WTC11 (cell line): ENCODE measurements around the gene ROR2. TPM values are rescaled to one million over a fixed set of nuclear protein-coding genes. Genes with fewer than 3 reads are reported as not detected.

ENCODE experiments used
- ATAC-seq: fragments of 200-7000 bp; cut with Tn5 transposase; 2 replicates; pipeline ENCODE4 v1.10.0; 2021; ENCODE audit warnings: mild to moderate bottlenecking, moderate library complexity
- CTCF ChIA-PET: fragments of 300-600 bp; sonication (Branson Sonifier 250); formaldehyde crosslinking; loops from one replicate; lab custom pipeline; 2021; ENCODE audit warnings: antibody characterized with exemption; lab: Charles Lee
- POLR2A ChIA-PET: fragments of 350-600 bp; sonication (Branson Sonifier 250); formaldehyde crosslinking; loops from one replicate; lab custom pipeline; 2021; ENCODE audit warnings: antibody characterized with exemption; lab: Charles Lee
- DNase-seq: peaks from one replicate; pipeline ENCODE4 v3.0.0; 2021; ENCODE audit warnings: low spot score
- H3K27ac Mint-ChIP-seq: 2 replicates; pipeline ENCODE4 v1.8.0; 2021; ENCODE audit warnings: mixed read lengths
- H3K27me3 Mint-ChIP-seq: 2 replicates; pipeline ENCODE4 v1.8.0; 2021; ENCODE audit warnings: low read depth, mild to moderate bottlenecking, moderate library complexity, mixed read lengths
- H3K36me3 Mint-ChIP-seq: 2 replicates; pipeline ENCODE4 v1.8.0; 2021; ENCODE audit warnings: mixed read lengths
- H3K4me1 Mint-ChIP-seq: 2 replicates; pipeline ENCODE4 v1.8.0; 2022; ENCODE audit warnings: mixed read lengths
- H3K4me3 Mint-ChIP-seq: 2 replicates; pipeline ENCODE4 v1.8.0; 2021; ENCODE audit warnings: mild to moderate bottlenecking, moderate library complexity, mixed read lengths
- H3K9me3 Mint-ChIP-seq: 2 replicates; pipeline ENCODE4 v1.8.0; 2021; ENCODE audit warnings: mixed read lengths
- ATF6 ChIP-seq: sonication (generic); formaldehyde crosslinking; IDR thresholded peaks from 2 replicates; pipeline ENCODE4 v1.8.1; 2023; ENCODE audit warnings: mild to moderate bottlenecking, missing genetic modification reagents
- CBFB ChIP-seq: sonication (generic); formaldehyde crosslinking; IDR thresholded peaks from 2 replicates; pipeline ENCODE4 v1.8.1; 2022; ENCODE audit warnings: mild to moderate bottlenecking, low read depth, missing genetic modification reagents
- ESRRA ChIP-seq: sonication (generic); formaldehyde crosslinking; IDR thresholded peaks from 2 replicates; pipeline ENCODE4 v1.8.1; 2022; ENCODE audit warnings: mild to moderate bottlenecking, missing genetic modification reagents, borderline replicate concordance
- GRHL2 ChIP-seq: fragments of 250-450 bp; sonication (Bioruptor Pico); IDR thresholded peaks from 2 replicates; pipeline ENCODE4 v1.8.0; 2022; ENCODE audit warnings: mild to moderate bottlenecking, moderate library complexity; ENCODE audit not compliant: insufficient replicate concordance, severe bottlenecking
- GTF2I ChIP-seq: fragments of 250-450 bp; sonication (Bioruptor Pico); conservative IDR thresholded peaks from 2 replicates; pipeline ENCODE4 v1.4.0; 2021; ENCODE audit warnings: mild to moderate bottlenecking
- HMGA2 ChIP-seq: fragments of 250-450 bp; sonication (Bioruptor Pico); IDR thresholded peaks from 2 replicates; pipeline ENCODE4 v1.4.0; 2021; ENCODE audit warnings: mild to moderate bottlenecking, moderate library complexity
- JAZF1 ChIP-seq: fragments of 250-450 bp; sonication (Bioruptor Pico); IDR thresholded peaks from 2 replicates; pipeline ENCODE4 v1.9.0; 2021; ENCODE audit warnings: moderate library complexity, mild to moderate bottlenecking, inconsistent platforms
- OVOL2 ChIP-seq: fragments of 250-450 bp; sonication (Bioruptor Pico); IDR thresholded peaks from 2 replicates; pipeline ENCODE4 v1.9.0; 2021; ENCODE audit warnings: mild to moderate bottlenecking, borderline replicate concordance
- PRRX2 ChIP-seq: fragments of 250-450 bp; sonication (Bioruptor Pico); IDR thresholded peaks from 2 replicates; pipeline ENCODE4 v1.8.0; 2021; ENCODE audit warnings: mild to moderate bottlenecking
- RELA ChIP-seq: sonication (generic); formaldehyde crosslinking; IDR thresholded peaks from 2 replicates; pipeline ENCODE4 v1.8.1; 2022; ENCODE audit warnings: missing genetic modification reagents, mild to moderate bottlenecking, borderline replicate concordance
- SMAD4 ChIP-seq: sonication (generic); formaldehyde crosslinking; IDR thresholded peaks from 2 replicates; pipeline ENCODE4 v1.8.0; 2022; ENCODE audit warnings: mild to moderate bottlenecking, missing genetic modification reagents
- TEAD1 ChIP-seq: sonication (generic); formaldehyde crosslinking; IDR thresholded peaks from 2 replicates; pipeline ENCODE4 v1.8.0; 2022; ENCODE audit warnings: mild to moderate bottlenecking, missing genetic modification reagents
- ZNF317 ChIP-seq: sonication (generic); formaldehyde crosslinking; IDR thresholded peaks from 2 replicates; pipeline ENCODE4 v1.8.1; 2023; ENCODE audit warnings: low read depth, mild to moderate bottlenecking, moderate library complexity, missing genetic modification reagents, borderline replicate concordance
- total RNA-seq: library from RNA; stranded (reverse); gene quantifications from 3 replicates; pipeline ENCODE4 v1.2.3, GENCODE V29; 2021
- TF ChIP-seq, protein P1 (sequence below): fragments of 250-450 bp; sonication (Bioruptor Pico); IDR thresholded peaks from 2 replicates; pipeline ENCODE4 v1.9.0; 2021; ENCODE audit warnings: moderate library complexity, mild to moderate bottlenecking, inconsistent platforms, borderline replicate concordance
- TF ChIP-seq, protein P2 (sequence below): sonication (generic); formaldehyde crosslinking; IDR thresholded peaks from 2 replicates; pipeline ENCODE4 v1.8.1; 2022; ENCODE audit warnings: low read depth, mild to moderate bottlenecking, moderate library complexity, missing genetic modification reagents, borderline replicate concordance
- TF ChIP-seq, protein P3 (sequence below): sonication (generic); formaldehyde crosslinking; IDR thresholded peaks from 2 replicates; pipeline ENCODE4 v1.8.0; 2022; ENCODE audit warnings: mild to moderate bottlenecking, missing genetic modification reagents
- TF ChIP-seq, protein P4 (sequence below): sonication (generic); formaldehyde crosslinking; IDR thresholded peaks from 2 replicates; pipeline ENCODE4 v1.8.0; 2023; ENCODE audit warnings: missing genetic modification reagents, mild to moderate bottlenecking, borderline replicate concordance

The ROR2 gene
- total RNA-seq, 1 experiment from 2014 or later = 19.8 TPM

DNA sequence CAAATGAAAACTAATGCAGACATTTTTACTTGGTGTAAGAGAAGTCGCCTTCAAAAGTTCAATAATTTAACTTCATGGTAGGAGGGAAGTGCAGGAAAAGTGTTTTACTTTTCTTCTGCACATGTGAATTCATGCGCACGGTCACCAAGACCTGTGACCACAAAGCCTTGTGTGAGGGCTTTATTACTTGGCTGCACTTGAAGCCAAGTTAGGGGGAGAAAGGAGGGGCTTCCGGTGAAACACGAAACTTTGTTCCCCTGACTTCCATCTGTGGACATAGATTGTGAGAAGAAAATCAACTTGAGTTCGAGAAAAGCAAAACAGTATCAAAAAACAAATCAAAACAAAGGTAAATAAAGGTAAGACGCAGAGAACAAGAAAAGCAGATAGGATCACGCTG lies 239.9 kb downstream of the ROR2 start:
- ChIA-PET CTCF (no interaction called here), POLR2A (no interaction called here)
- Mint-ChIP-seq H3K4me3 (no peak overlapping the region), H3K9me3 (peaks cover 16% of the 10 kb centered on the region), H3K4me1 (no peaks in the 10 kb centered on the region), H3K27me3 (no peaks in the 10 kb centered on the region)
- DNase-seq = no peak
- TF ChIP-seq, protein P1, sequence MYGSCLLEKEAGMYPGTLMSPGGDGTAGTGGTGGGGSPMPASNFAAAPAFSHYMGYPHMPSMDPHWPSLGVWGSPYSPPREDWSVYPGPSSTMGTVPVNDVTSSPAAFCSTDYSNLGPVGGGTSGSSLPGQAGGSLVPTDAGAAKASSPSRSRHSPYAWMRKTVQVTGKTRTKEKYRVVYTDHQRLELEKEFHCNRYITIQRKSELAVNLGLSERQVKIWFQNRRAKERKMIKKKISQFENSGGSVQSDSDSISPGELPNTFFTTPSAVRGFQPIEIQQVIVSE (CRISPR knock-in tag) = no peak
- no peak for TF ChIP-seq ESRRA (CRISPR knock-in tag)
- TF ChIP-seq, protein P2, sequence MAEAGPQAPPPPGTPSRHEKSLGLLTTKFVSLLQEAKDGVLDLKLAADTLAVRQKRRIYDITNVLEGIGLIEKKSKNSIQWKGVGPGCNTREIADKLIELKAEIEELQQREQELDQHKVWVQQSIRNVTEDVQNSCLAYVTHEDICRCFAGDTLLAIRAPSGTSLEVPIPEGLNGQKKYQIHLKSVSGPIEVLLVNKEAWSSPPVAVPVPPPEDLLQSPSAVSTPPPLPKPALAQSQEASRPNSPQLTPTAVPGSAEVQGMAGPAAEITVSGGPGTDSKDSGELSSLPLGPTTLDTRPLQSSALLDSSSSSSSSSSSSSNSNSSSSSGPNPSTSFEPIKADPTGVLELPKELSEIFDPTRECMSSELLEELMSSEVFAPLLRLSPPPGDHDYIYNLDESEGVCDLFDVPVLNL = no peak
- TF ChIP-seq CBFB (CRISPR knock-in tag) = no peak
- no peak for TF ChIP-seq PRRX2 (CRISPR knock-in tag)
- TF ChIP-seq, protein P3, sequence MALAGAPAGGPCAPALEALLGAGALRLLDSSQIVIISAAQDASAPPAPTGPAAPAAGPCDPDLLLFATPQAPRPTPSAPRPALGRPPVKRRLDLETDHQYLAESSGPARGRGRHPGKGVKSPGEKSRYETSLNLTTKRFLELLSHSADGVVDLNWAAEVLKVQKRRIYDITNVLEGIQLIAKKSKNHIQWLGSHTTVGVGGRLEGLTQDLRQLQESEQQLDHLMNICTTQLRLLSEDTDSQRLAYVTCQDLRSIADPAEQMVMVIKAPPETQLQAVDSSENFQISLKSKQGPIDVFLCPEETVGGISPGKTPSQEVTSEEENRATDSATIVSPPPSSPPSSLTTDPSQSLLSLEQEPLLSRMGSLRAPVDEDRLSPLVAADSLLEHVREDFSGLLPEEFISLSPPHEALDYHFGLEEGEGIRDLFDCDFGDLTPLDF = no peak
- no peak for TF ChIP-seq ATF6
- TF ChIP-seq GRHL2 (CRISPR knock-in tag) = no peak
- TF ChIP-seq OVOL2 = no peak
- TF ChIP-seq GTF2I = no peak
- TF ChIP-seq SMAD4 (CRISPR knock-in tag) = no peak
- TF ChIP-seq HMGA2 (CRISPR knock-in tag) = no peak
- TF ChIP-seq, all 79 proteins: peak for 0
- H3K27ac Mint-ChIP-seq = no peak overlapping the region
- H3K36me3 Mint-ChIP-seq = peaks cover 10% of the 10 kb centered on the region
- no peak for ATAC-seq

DNA sequence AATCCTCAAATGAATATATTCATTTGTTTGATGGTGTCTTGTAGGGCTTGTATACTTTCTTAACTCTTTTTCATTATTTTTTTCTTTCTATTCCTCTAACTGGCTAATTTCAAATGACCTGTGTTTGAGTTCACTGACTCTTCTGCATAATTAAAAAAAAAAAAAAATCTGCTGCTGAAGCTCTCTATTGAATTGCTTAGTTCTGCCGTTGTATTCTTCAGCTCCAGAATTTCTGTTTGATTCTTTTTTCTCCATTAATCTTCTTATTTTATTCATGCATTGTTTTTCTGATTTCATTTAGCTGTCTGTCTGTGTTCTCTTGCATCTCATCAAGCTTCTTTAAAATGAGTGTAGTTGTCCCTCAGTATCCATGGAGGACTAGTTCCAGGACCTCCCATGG lies 244.6 kb downstream of the ROR2 start:
- CTCF ChIA-PET = no interaction called here
- POLR2A ChIA-PET = interaction anchor here (0.7 kb wide), 1 partner anchor 138 kb away, joined by 3 read pairs; no protein-coding TSS in a partner anchor
- H3K9me3 Mint-ChIP-seq = peaks cover 34% of the 10 kb centered on the region

More for the DNA sequence above, 244.6 kb downstream of the ROR2 start:
- ATAC-seq (no peak), DNase-seq (no peak)
- TF ChIP-seq TEAD1 (CRISPR knock-in tag) (no peak), RELA (CRISPR knock-in tag) (no peak), ZNF317 (CRISPR knock-in tag) (no peak), JAZF1 (CRISPR knock-in tag) (no peak)
- TF ChIP-seq, protein P4, sequence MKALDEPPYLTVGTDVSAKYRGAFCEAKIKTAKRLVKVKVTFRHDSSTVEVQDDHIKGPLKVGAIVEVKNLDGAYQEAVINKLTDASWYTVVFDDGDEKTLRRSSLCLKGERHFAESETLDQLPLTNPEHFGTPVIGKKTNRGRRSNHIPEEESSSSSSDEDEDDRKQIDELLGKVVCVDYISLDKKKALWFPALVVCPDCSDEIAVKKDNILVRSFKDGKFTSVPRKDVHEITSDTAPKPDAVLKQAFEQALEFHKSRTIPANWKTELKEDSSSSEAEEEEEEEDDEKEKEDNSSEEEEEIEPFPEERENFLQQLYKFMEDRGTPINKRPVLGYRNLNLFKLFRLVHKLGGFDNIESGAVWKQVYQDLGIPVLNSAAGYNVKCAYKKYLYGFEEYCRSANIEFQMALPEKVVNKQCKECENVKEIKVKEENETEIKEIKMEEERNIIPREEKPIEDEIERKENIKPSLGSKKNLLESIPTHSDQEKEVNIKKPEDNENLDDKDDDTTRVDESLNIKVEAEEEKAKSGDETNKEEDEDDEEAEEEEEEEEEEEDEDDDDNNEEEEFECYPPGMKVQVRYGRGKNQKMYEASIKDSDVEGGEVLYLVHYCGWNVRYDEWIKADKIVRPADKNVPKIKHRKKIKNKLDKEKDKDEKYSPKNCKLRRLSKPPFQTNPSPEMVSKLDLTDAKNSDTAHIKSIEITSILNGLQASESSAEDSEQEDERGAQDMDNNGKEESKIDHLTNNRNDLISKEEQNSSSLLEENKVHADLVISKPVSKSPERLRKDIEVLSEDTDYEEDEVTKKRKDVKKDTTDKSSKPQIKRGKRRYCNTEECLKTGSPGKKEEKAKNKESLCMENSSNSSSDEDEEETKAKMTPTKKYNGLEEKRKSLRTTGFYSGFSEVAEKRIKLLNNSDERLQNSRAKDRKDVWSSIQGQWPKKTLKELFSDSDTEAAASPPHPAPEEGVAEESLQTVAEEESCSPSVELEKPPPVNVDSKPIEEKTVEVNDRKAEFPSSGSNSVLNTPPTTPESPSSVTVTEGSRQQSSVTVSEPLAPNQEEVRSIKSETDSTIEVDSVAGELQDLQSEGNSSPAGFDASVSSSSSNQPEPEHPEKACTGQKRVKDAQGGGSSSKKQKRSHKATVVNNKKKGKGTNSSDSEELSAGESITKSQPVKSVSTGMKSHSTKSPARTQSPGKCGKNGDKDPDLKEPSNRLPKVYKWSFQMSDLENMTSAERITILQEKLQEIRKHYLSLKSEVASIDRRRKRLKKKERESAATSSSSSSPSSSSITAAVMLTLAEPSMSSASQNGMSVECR = no peak
- Mint-ChIP-seq H3K4me3 (no peak overlapping the region), H3K36me3 (peaks cover 14% of the 10 kb centered on the region), H3K4me1 (no peaks in the 10 kb centered on the region), H3K27ac (no peak overlapping the region), H3K27me3 (no peaks in the 10 kb centered on the region; the same call in 1 of the 2 replicates)
